Adrenal gland (tissue), 12 donors: ENCODE results near the gene EXOC4. TPM values are rescaled to one million over a fixed set of nuclear protein-coding genes. Genes with fewer than 3 reads are reported as not detected.

ENCODE experiments used
- DNase-seq, 7 donors: peaks; one replicate each; pipeline ENCODE4 v3.0.0-alpha.2; 2019 to 2020
- H3K27ac ChIP-seq, 5 donors: fragments of 200-600 bp; sonication (generic) in 4 of 5; 1 replicate in 3 of 5; 2 replicates in 2 of 5; pipeline versions ENCODE4 v1.5.1 to v1.8.0; 2016 to 2020; ENCODE audit warnings: mild to moderate bottlenecking in 1 of 5
- H3K27me3 ChIP-seq: fragments of 200-600 bp; 2 replicates; pipeline ENCODE4 v1.8.0; 2021
- H3K36me3 ChIP-seq, 2 donors: fragments of 200-600 bp; replicated peaks in 1 of 2; 1 replicate in 1 of 2; 2 replicates in 1 of 2; pipeline versions ENCODE4 v1.5.1 to v1.8.0; 2018 to 2022
- H3K4me1 ChIP-seq, 2 donors: fragments of 200-600 bp; replicated peaks in 1 of 2; 1 replicate in 1 of 2; 2 replicates in 1 of 2; pipeline versions ENCODE4 v1.5.1 to v1.8.0; 2018 to 2021
- H3K4me3 ChIP-seq, 4 donors: fragments of 200-600 bp; sonication (generic) in 3 of 4; one replicate each; pipeline ENCODE4 v1.5.1; 2016 to 2018
- H3K9me3 ChIP-seq, 3 donors: fragments of 200-600 bp; sonication (generic) in 1 of 3; replicated peaks in 1 of 3; 1 replicate in 2 of 3; 2 replicates in 1 of 3; pipeline versions ENCODE4 v1.5.1 to v1.8.0; 2016 to 2021
- CTCF ChIP-seq, 6 experiments: fragments of 450-650 bp in 4 of 6; fragments of 200-600 bp in 2 of 6; sonication (generic) in 1 of 6; IDR thresholded peaks; 1 replicate in 5 of 6; 2 replicates in 1 of 6; pipeline versions ENCODE4 v1.5.1 to v1.8.0; 2016 to 2021; ENCODE audit warnings: antibody characterized with exemption in 6 of 6, mild to moderate bottlenecking in 2 of 6, moderate library complexity in 1 of 6
- POLR2A ChIP-seq, 2 donors: fragments of 450-650 bp; IDR thresholded peaks; one replicate each; pipeline ENCODE4 v1.6.1; 2017; ENCODE audit warnings: antibody characterized with exemption in 2 of 2, mild to moderate bottlenecking in 2 of 2, moderate library complexity in 1 of 2
- WGBS, 4 donors: extraction: QIAGEN DNeasy Blood & Tissue Kit in 2 of 4; methylation state at CpG; one replicate each; pipeline versions ENCODE4 v1.1.5 to v1.1.7; 2013 to 2017; 5-methylcytosine and 5-hydroxymethylcytosine counted together
- intact Hi-C, 2 donors: fragments of 100-400 bp; cut with DNase I; formaldehyde crosslinking; loops; one replicate each; pipeline versions ENCODE4 v1.14.1 to v1.15.0; 2022 to 2023
- polyA plus RNA-seq, 3 donors: library from polyadenylated mRNA; stranded (reverse); fragments of 200-250 nt in 2 of 3; fragments of 350-450 nt in 1 of 3; fragmentation: Illumina TruSeq in 1 of 3; extraction: RNeasy Lipid Tissue Mini Kit (QIAGEN cat#74804) in 1 of 3; gene quantifications; one replicate each; pipeline ENCODE4 v1.2.3, GENCODE V29; 2013 to 2014
- total RNA-seq, 9 donors: library from RNA; depleted of rRNA in 4 of 9; stranded (reverse); fragments of >200 nt in 4 of 9; fragments of 120-200 nt in 1 of 9; fragmentation: NEBNext Ultra II Directional in 1 of 9; extraction: Animal tissue kit (Norgen Biotek cat#: 25700) in 1 of 9; gene quantifications; one replicate each; pipeline versions ENCODE4 v1.1.0 to v1.2.4, GENCODE V29; 2013 to 2023
- donor health status: healthy with polysubstance abuse.
- donor health status: Bipolar disorder and iron deficiency.
- donor health status: DM: yes; HTN: yes; CAD: no.
- donor health status: DM: no; HTN: no; CAD: no.
- donor health status: DM: no; HTN: no; CAD: no.
- donor health status: DM: yes; HTN: yes; CAD: no.

Gene EXOC4
- total and polyA plus RNA-seq, 12 donors: 12.5 to 93.8 (median 67.4) TPM

- Histone ChIP-seq H3K4me3 (no peak overlapping the region), H3K27me3 (no peaks in the 10 kb centered on the region), H3K36me3 (no peaks in the 10 kb centered on the region), H3K27ac (no peak overlapping the region), H3K4me1 (peaks cover 0 to 2% of the 10 kb centered on the region in 2 donors), H3K9me3 (no peaks in the 10 kb centered on the region)
- intact Hi-C loops: no loop called here
- TF ChIP-seq POLR2A (IDR thresholded peaks at IDR 0.05) (no peak), CTCF (IDR thresholded peaks at IDR 0.05) (no peak)
- DNase-seq: no peak
- 75 to 77% (median 76%) methylated on average over 9 of the region's 9 CpGs for WGBS, 4 donors
Measured at GRCh38 chr7:133682364-133683181, 429.7 kb downstream of the EXOC4 start.

GRCh38 chr7:133683182-133683454 is 430.2 kb downstream of the EXOC4 start:
- no peak for DNase-seq
- no peaks in the 10 kb centered on the region for H3K27me3 ChIP-seq
- peaks cover 0 to 2% of the 10 kb centered on the region in 2 donors for H3K4me1 ChIP-seq
- no peaks in the 10 kb centered on the region for H3K36me3 ChIP-seq
- 88 to 95% (median 88%) methylated on average over 2 of the region's 2 CpGs for WGBS, 4 donors
- H3K27ac ChIP-seq: no peak overlapping the region
- no peak overlapping the region for H3K4me3 ChIP-seq
- H3K9me3 ChIP-seq: no peaks in the 10 kb centered on the region
- intact Hi-C loops: no loop called here
- TF ChIP-seq CTCF (IDR thresholded peaks at IDR 0.05): no peak
- no peak for TF ChIP-seq POLR2A (IDR thresholded peaks at IDR 0.05)

GRCh38 chr7:133688483-133689239 is 435.8 kb downstream of the EXOC4 start:
- peaks cover 0 to 24% of the 10 kb centered on the region in 2 donors for H3K4me1 ChIP-seq
- TF ChIP-seq POLR2A (IDR thresholded peaks at IDR 0.05) (no peak), CTCF (IDR thresholded peaks at IDR 0.05) (no peak)
- H3K4me3 ChIP-seq: no peak overlapping the region
- DNase-seq: no peak
- H3K27ac ChIP-seq: no peak overlapping the region
- WGBS, 4 donors: 52 to 59% (median 57%) methylated on average over 3 of the region's 3 CpGs
- H3K36me3 ChIP-seq: no peaks in the 10 kb centered on the region
- H3K9me3 ChIP-seq: no peaks in the 10 kb centered on the region
- no peaks in the 10 kb centered on the region for H3K27me3 ChIP-seq
- intact Hi-C loops: no loop called here

GRCh38 chr7:133690740-133691139 is 437.9 kb downstream of the EXOC4 start:
- no peak for TF ChIP-seq CTCF (IDR thresholded peaks at IDR 0.05)
- no peak for TF ChIP-seq POLR2A (IDR thresholded peaks at IDR 0.05)
- Histone ChIP-seq H3K36me3 (no peaks in the 10 kb centered on the region), H3K4me1 (peaks cover 0 to 24% of the 10 kb centered on the region in 2 donors), H3K4me3 (no peak overlapping the region), H3K27me3 (no peaks in the 10 kb centered on the region), H3K9me3 (no peaks in the 10 kb centered on the region), H3K27ac (no peak overlapping the region)
- no peak for DNase-seq
- intact Hi-C loops: no loop called here
- 93 to 98% (median 96%) methylated on average over 4 of the region's 4 CpGs for WGBS, 4 donors
